ENCODE data around the gene MRPL46.

- TF ChIP-seq, protein P1, sequence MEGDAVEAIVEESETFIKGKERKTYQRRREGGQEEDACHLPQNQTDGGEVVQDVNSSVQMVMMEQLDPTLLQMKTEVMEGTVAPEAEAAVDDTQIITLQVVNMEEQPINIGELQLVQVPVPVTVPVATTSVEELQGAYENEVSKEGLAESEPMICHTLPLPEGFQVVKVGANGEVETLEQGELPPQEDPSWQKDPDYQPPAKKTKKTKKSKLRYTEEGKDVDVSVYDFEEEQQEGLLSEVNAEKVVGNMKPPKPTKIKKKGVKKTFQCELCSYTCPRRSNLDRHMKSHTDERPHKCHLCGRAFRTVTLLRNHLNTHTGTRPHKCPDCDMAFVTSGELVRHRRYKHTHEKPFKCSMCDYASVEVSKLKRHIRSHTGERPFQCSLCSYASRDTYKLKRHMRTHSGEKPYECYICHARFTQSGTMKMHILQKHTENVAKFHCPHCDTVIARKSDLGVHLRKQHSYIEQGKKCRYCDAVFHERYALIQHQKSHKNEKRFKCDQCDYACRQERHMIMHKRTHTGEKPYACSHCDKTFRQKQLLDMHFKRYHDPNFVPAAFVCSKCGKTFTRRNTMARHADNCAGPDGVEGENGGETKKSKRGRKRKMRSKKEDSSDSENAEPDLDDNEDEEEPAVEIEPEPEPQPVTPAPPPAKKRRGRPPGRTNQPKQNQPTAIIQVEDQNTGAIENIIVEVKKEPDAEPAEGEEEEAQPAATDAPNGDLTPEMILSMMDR (IDR thresholded peaks at IDR 0.05) = no peak
- TF ChIP-seq POLR2A (IDR thresholded peaks at IDR 0.05) (no peak), POLR2AphosphoS5 (IDR thresholded peaks at IDR 0.05) (no peak)
These were observed 22.8 kb upstream of the MRPL46 start for GRCh38 chr15:88490036-88490435.

Measured in stomach (tissue), 4 donors.